Measurements from ENCODE around the gene IL16.
"Not testable (repeated sequence)": the region's sequence is repeated elsewhere in the genome, so short reads cannot be mapped to it uniquely, and the experiment has no call there.

The IL16 gene

DNA sequence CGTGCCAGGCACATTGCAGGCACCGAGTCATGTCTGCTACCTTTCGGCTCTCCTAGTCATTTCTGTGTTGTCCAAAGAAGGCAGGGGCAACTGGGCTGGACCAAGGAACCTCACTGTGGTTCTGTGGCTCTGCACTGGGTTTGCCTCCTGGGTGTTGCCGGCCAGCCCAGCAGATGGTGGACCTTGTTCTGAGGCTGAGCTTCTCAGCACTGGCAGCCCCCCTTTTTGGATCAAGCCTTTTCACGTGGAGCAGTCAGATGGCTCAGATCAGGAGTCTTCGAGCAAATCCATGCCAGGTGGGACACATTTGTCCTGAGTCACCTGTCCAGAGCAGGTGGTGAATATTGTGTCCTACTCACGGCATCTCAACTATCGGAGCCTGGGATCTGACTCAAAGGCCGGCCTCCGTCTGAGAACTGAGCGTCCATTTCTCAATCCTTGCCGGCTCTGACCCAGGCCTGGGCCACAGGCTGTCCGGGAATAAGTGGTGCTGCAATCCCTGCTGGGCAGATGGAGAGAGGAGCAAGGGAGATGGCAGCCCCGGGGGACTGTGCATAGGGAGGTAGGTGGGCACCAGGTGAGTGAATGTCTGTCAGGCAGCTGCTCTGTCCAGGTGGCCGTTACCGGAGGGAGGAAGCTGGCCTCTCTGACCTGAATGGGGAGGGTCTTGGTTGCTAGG is at the start of gene IL16:
TSS of gene IL16 (plus strand) at position 304 of the 679 bp plus-strand sequence. CDS start 28,521 bp downstream, outside the sequence.
- no peak for DNase-seq (ENCODE audit: low read depth in 1 of 2, low spot score in 1 of 2)

- no peak for DNase-seq (ENCODE audit: low read depth in 1 of 2, low spot score in 1 of 2)
Observed at GRCh38 chr15:81151389-81151788, 45.3 kb upstream of the IL16 start.

DNA sequence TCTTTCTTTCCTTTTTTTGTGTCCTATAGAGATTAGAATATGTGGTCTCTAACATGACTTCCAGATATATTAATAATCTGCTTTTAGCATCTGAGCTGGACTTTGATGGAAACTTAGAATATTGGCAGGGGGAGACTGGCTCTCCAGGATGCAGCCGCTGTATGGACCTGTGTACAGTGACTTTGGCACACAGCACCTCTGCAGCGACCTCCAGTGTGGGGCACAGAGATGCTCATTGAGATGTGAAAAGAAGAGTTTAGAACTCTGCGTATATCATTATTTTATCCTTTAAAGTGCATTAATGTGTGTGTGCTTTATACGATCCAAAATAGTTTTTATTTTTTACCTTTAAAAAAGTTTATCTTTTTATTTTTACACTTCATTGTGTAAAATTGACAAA is 44.3 kb upstream of the IL16 start:
- DNase-seq (ENCODE audit: low read depth in 1 of 2, low spot score in 1 of 2) = no peak

DNA sequence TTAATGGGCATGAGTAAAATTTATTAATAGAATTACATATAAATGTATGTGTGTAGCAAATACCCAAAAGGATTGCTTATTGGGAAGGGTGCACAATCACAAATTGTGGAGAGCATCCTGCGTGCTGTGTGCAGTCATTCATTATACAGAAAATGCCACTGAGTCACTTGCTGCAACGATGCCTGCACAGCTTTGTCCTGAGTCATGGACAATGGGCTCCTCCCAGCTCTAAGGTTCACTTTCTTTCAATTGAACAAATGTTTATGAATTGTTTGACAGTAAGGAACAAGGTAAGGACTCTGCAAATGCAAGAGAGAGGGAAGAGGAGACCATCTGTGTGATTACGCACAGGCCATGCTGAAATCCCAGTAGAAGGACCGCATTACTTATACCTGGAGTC is 43.9 kb upstream of the IL16 start:
- DNase-seq (ENCODE audit: low read depth in 1 of 2, low spot score in 1 of 2) = no peak

DNA sequence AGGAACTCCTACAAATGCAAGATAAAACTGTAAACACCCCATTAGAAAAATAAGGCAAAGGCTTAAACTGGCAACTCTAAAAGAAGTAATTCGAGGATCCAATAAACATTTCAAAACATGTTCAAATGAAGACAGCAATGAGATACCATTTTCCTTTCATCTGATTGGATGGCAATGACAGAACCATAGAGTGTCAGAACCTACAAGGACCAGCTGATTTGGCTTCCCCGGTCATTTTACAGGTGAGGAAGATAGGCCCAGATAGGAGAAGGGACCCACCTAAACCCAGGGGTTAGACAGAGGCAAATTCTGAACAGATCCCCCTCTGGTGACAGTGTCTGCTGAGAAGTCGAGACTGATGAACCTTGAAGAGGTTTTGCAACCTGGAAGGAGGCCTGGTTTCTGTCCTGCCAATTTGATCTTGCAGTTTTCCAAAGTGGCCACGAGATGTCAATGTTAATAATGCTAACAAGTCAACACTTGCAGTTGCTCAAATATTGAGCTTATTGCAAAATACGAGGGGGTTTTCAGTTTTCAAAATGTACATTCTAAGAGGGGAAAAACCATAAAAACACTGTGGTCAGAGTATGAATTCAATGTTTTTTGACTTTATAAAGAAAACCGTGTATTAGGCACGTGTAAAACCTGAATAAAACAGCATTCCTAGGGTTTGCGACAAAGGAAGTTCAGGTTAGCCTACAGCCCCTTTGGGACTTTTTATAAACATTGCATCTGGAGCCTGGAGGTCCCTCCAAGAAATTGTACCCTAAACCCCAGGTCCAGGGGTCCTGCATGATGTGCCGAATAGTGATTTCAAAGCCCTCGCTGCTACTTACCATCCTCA is 41.1 kb upstream of the IL16 start:
- DNase-seq (ENCODE audit: low read depth in 1 of 2, low spot score in 1 of 2) = no peak

GRCh38 chr15:81156324-81156723 is 40.4 kb upstream of the IL16 start:
- DNase-seq (ENCODE audit: low read depth in 1 of 2, low spot score in 1 of 2) = no peak

DNA sequence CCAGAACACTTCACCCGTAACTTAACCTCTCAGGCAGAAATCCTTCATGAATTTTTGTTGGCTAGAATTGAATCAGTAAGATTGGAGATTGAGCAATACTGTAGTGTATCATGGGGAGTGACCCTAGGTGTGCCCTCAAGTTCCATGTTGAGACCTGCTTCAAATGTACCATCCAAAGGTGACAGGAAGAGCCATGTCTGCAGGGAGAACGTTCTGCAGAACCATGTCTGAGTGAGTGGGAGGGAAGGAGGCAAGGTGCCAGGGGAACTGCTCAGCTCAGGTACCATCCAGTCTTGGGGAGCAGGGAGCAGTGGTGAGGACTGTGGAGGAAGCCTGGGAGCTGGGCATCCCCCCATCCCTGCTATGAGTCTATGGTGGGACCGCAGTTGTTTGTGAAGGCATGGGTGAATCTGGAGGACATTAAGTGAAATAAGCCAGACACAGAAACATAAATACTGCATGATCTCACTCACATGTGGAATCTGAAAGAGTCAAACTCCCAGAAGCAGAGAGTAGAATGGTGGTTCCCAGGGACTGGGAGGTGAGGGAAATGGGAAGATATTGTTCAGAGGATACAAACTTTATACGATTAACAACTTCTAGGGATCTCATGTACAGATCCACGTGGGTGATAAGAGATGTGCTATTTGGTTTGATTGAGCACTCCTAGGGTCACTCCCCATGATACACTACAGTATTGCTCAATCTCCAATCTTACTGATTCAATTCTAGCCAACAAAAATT is 39.3 kb upstream of the IL16 start:
- no peak for DNase-seq (ENCODE audit: low read depth in 1 of 2, low spot score in 1 of 2)

- DNase-seq (ENCODE audit: low read depth in 1 of 2, low spot score in 1 of 2) = no peak
Observed at GRCh38 chr15:81157939-81158223, 38.8 kb upstream of the IL16 start.

GRCh38 chr15:81158561-81158960 is 38.1 kb upstream of the IL16 start:
- DNase-seq (ENCODE audit: low read depth in 1 of 2, low spot score in 1 of 2) = not testable (repeated sequence)

DNA sequence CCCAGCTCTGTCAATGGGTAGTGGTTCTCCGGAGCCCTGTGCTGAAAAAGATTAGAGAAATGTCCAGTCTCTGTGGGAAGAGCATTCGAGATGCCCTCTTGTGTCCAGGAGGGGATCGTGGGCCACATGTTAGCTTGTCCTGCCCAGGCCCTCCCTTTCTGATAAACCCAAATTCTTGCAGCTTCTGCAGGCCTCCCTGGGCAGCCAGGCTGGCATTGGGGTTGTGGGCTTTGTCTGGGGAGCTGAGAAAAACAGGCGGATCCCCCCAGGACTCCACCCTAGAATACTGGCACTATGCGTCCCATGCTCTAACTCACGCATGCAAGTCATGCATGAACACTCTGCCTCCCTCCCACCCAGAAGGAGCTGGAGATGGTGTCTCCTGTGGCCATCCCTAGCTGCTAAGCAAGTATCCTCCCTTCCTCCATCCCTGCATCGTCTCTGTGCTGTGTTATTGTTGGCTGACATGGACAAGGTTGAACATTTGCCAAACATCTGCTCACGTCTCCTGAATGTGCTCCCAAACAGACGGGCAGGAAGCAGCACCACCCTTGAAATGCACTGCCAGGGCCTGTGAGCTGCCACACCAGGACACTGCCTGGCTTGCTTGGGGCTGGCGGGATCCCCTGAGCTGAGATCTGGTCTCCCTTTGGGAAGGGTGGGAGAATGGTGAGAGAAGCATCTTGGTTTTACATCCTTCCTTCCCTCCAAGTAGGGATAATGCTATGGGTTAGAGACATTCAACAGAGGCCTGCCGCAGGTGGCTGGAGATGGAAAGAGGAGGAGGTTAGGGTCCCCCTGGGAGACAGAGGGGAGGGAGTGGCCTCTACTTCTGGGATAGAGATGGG is 36.1 kb upstream of the IL16 start:
- no peak for DNase-seq (ENCODE audit: low read depth in 1 of 2, low spot score in 1 of 2)

- DNase-seq (ENCODE audit: low read depth in 1 of 2, low spot score in 1 of 2) = no peak
Observed at GRCh38 chr15:81161160-81161673, 35.5 kb upstream of the IL16 start.

DNA sequence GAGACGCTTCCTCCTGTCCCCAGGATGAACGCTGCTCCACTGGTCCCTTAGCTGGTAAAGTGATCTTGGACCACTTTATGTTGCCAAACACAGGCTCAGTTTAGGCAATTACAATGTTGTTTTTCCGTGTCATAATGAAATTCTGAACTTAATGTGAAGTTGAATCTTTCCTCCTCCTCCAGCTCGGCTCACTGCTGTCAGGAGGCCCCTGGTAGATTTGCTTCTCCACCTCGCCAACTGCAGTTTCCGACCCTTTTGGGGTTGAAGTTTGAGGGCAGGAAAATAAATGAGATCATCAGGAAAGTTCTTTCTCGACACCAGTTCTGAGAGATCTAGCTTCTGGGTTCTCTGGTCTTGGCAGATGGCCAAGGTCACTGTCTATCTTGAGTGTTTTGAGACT is 34.8 kb upstream of the IL16 start:
- no peak for DNase-seq (ENCODE audit: low read depth in 1 of 2, low spot score in 1 of 2)

DNA sequence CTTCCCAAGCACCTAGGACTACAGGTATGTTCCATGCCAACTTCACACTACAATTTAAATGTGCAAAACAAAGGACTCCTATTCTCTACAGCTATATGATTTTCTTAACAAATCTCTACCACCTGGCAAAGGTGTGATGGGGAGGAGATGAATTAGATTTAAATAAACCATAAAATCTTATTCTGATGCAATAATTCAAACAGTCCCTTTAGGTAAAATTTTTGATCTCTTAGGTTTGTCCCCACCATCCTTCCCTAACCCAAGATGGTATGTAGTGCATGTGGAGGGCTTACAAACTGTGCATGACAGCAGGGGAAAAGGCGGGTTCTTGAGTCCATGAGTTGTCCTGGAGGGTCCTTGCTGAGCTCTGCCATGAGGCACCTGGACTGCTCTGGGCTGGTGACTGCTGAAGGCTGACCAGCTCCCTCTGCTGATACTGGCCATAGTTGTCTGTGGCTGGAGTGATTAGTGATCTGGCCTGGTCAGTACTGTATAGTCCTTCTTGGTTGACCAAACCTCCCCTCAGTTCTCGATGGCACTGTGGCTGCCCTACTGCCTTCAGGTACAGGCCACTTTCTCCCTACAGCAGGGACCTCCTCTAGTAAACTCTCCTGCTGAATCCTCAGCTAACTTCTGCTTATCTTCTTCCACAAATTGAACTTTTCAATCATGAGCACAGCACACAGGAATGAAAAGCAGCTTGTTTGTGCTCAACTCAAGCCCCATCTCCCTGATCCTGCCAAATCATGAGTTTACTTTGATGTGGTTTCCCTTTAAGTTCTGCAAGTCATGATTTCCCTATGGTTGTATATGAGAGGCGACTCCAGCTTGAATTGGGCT is 32.5 kb upstream of the IL16 start:
- no peak for DNase-seq (ENCODE audit: low read depth in 1 of 2, low spot score in 1 of 2)

DNA sequence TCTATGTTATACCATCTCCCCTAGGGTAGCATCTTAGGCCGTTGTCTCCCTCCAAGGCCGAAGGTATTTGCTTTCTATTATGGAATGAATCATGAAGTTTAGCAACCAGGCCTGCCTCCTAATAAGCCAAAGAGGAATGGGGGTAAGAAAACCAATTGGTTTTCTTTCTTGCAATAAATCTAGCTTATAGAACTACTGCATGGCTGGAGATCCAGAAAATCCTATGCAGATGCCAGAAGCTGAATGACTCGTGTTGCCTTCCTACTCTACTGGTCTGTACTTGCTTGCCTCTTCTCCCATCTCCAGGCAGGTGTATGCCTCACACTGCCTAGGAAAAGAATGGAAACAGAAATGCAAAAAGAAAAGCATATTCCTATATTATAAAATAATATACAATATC is 31.1 kb upstream of the IL16 start:
- no peak for DNase-seq (ENCODE audit: low read depth in 1 of 2, low spot score in 1 of 2)

- no peak for DNase-seq (ENCODE audit: low read depth in 1 of 2, low spot score in 1 of 2)
Observed at GRCh38 chr15:81166636-81167305, 29.9 kb upstream of the IL16 start.

DNA sequence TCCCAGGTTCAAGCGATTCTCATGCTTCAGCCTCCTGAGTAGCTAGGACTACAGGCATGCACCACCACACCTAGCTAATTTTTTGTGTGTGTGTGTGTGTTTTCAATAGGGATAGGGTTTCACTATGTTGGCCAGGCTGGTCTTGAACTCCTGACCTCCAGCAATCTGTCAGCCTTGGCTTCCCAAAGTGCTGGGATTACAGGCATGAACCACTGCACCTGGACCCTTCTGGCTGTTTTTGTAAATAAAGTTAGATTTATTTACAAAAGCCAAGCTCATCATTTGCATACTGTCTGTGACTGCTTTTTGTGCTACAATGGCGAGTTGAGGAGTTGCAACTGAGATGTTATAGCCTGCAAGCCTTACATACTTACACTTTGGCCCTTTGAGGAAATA is 28.6 kb upstream of the IL16 start:
- DNase-seq (ENCODE audit: low read depth in 1 of 2, low spot score in 1 of 2) = no peak

DNA sequence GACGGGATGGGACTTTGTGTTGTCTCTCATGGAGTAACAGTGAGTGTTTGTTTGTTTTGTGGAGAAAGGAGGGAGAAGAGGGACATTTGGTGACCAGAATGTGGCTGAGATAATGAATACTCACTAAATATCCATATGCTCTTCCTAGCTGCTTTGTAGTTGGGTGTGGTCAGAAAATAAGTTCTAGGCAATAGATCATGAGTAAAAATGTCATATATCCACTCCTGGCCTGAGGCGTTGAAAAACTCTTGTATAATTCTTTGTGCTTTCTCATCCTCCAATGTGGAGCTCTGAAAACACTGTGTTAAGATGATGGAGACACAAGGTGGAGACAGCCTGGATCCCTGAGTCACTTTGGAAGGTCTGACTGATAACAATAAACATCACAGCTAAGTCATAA is 28.0 kb upstream of the IL16 start:
- no peak for DNase-seq (ENCODE audit: low read depth in 1 of 2, low spot score in 1 of 2)

- no peak for DNase-seq (ENCODE audit: low read depth in 1 of 2, low spot score in 1 of 2)
Observed at GRCh38 chr15:81170511-81170910, 26.2 kb upstream of the IL16 start.

- DNase-seq (ENCODE audit: low read depth in 1 of 2, low spot score in 1 of 2) = no peak
Observed at GRCh38 chr15:81171286-81171685, 25.4 kb upstream of the IL16 start.

Data from activated CD4-positive, alpha-beta T cell treated with anti-CD3 and anti-CD28 coated beads, Interleukin-2, amount 50 U/mL, for 24 hours (primary cell).